ENCODE measurements around the gene NOL6. TPM values are rescaled to one million over a fixed set of nuclear protein-coding genes. Genes with fewer than 3 reads are reported as not detected.
A peak's percentile ranks its signal among the peaks of the same experiment; 100 is the strongest.

The NOL6 gene
- total and polyA plus RNA-seq, 2 of the 13 experiments (the other 11 are each of a cell fraction or from before 2014, with no cell fraction given), result 17.0 to 30.2 TPM

DNA sequence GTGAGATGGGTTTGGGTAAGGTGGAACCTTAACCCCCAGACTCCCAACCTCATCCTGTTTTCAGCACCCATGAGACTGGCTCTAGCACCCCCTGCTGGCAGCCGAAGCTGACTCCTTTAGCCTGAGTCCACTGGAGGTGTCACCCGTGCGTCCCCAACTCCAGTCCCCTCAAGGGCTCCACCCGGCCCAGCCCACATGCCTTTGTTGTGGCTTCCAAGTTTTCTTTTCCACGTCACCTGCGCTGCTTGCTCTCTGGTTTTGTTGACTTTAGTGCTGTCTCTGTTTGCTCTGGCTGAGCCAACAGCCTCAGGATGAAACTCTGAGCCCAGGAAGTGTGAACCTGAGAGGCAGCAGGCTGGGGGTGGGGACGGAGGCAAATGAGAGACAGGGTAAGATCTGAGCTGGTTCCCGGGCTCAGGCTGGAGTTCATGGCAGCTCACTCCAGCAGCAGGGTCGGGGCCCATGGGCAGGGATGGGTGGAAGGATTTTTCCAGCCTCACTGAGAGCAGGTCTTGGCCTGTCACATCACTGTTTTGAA, 58.2 kb downstream of the NOL6 start (continued):
- TF ChIP-seq, protein P1, sequence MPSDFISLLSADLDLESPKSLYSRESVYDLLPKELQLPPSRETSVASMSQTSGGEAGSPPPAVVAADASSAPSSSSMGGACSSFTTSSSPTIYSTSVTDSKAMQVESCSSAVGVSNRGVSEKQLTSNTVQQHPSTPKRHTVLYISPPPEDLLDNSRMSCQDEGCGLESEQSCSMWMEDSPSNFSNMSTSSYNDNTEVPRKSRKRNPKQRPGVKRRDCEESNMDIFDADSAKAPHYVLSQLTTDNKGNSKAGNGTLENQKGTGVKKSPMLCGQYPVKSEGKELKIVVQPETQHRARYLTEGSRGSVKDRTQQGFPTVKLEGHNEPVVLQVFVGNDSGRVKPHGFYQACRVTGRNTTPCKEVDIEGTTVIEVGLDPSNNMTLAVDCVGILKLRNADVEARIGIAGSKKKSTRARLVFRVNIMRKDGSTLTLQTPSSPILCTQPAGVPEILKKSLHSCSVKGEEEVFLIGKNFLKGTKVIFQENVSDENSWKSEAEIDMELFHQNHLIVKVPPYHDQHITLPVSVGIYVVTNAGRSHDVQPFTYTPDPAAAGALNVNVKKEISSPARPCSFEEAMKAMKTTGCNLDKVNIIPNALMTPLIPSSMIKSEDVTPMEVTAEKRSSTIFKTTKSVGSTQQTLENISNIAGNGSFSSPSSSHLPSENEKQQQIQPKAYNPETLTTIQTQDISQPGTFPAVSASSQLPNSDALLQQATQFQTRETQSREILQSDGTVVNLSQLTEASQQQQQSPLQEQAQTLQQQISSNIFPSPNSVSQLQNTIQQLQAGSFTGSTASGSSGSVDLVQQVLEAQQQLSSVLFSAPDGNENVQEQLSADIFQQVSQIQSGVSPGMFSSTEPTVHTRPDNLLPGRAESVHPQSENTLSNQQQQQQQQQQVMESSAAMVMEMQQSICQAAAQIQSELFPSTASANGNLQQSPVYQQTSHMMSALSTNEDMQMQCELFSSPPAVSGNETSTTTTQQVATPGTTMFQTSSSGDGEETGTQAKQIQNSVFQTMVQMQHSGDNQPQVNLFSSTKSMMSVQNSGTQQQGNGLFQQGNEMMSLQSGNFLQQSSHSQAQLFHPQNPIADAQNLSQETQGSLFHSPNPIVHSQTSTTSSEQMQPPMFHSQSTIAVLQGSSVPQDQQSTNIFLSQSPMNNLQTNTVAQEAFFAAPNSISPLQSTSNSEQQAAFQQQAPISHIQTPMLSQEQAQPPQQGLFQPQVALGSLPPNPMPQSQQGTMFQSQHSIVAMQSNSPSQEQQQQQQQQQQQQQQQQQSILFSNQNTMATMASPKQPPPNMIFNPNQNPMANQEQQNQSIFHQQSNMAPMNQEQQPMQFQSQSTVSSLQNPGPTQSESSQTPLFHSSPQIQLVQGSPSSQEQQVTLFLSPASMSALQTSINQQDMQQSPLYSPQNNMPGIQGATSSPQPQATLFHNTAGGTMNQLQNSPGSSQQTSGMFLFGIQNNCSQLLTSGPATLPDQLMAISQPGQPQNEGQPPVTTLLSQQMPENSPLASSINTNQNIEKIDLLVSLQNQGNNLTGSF (CRISPR knock-in tag; IDR thresholded peaks at IDR 0.05), result no peak
- TF ChIP-seq ZNF7 (CRISPR knock-in tag; IDR thresholded peaks at IDR 0.05) (no peak), KDM4B (CRISPR knock-in tag; IDR thresholded peaks at IDR 0.05) (peak; percentile 97), ZNF672 (CRISPR knock-in tag; IDR thresholded peaks at IDR 0.05) (peak; percentile 65; the same call in 1 of the 2 replicates), KMT2A (CRISPR knock-in tag; IDR thresholded peaks at IDR 0.05) (peak; percentile 44; the same call in 1 of the 2 replicates), ZNF317 (CRISPR knock-in tag; IDR thresholded peaks at IDR 0.05) (peak; percentile 74; the same call in 1 of the 2 replicates), SALL2 (CRISPR knock-in tag; IDR thresholded peaks at IDR 0.05) (peak; percentile 71; the same call in 1 of the 2 replicates), THRA (CRISPR knock-in tag; IDR thresholded peaks at IDR 0.05; ENCODE audit: borderline replicate concordance) (peak; percentile 89; the same call in 1 of the 2 replicates), ZNF430 (CRISPR knock-in tag; IDR thresholded peaks at IDR 0.05) (peak; percentile 94), ARID4A (CRISPR knock-in tag; IDR thresholded peaks at IDR 0.05; ENCODE audit: borderline replicate concordance) (peak; percentile 81; the same call in 1 of the 2 replicates), ZNF652 (CRISPR knock-in tag; IDR thresholded peaks at IDR 0.05; ENCODE audit: borderline replicate concordance, low read depth) (peak; percentile 63), IKZF4 (CRISPR knock-in tag; IDR thresholded peaks at IDR 0.05; ENCODE audit: borderline replicate concordance, low read depth, not compliant biosample characterization) (no peak)
- TF ChIP-seq, protein P2, sequence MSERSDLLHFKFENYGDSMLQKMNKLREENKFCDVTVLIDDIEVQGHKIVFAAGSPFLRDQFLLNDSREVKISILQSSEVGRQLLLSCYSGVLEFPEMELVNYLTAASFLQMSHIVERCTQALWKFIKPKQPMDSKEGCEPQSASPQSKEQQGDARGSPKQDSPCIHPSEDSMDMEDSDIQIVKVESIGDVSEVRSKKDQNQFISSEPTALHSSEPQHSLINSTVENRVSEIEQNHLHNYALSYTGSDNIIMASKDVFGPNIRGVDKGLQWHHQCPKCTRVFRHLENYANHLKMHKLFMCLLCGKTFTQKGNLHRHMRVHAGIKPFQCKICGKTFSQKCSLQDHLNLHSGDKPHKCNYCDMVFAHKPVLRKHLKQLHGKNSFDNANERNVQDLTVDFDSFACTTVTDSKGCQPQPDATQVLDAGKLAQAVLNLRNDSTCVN (CRISPR knock-in tag; IDR thresholded peaks at IDR 0.05; ENCODE audit: borderline replicate concordance), result peak; percentile 70; the same call in 1 of the 2 replicates
- TF ChIP-seq, protein P3, sequence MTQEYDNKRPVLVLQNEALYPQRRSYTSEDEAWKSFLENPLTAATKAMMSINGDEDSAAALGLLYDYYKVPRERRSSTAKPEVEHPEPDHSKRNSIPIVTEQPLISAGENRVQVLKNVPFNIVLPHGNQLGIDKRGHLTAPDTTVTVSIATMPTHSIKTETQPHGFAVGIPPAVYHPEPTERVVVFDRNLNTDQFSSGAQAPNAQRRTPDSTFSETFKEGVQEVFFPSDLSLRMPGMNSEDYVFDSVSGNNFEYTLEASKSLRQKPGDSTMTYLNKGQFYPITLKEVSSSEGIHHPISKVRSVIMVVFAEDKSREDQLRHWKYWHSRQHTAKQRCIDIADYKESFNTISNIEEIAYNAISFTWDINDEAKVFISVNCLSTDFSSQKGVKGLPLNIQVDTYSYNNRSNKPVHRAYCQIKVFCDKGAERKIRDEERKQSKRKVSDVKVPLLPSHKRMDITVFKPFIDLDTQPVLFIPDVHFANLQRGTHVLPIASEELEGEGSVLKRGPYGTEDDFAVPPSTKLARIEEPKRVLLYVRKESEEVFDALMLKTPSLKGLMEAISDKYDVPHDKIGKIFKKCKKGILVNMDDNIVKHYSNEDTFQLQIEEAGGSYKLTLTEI (CRISPR knock-in tag; conservative IDR thresholded peaks at IDR 0.05), result no peak

All from HepG2 (cell line).